AG08395 (cell line): ENCODE data around the gene TUBB2A.
"Not testable (repeated sequence)": the region's sequence is repeated elsewhere in the genome, so short reads cannot be mapped to it uniquely, and the experiment has no call there.

ENCODE experiments used
- DNase-seq: peaks from one replicate; pipeline ENCODE4 v3.0.0; 2012; ENCODE audit warnings: mixed read lengths, low spot score

TUBB2A gene

DNA sequence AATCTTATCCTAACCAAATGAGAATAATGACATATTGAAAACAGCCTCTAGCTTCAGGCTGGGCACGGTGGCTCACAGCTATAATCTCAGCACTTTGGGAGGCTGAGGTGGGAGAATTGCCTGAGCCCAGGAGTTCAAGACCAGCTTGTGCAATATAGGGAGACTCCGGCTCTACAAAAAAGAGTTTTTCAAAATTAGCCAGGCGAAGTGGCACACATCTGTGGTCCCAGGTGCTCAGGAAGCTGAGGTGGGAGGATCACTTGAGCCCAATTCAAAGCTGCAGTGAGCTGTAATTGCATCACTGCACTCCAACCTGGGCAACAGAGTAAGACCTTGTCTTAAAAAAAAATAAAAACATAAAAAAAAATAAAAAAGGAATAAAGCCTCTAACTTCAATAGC lies 4.7 kb downstream of the TUBB2A start:
- DNase-seq = no peak

DNA sequence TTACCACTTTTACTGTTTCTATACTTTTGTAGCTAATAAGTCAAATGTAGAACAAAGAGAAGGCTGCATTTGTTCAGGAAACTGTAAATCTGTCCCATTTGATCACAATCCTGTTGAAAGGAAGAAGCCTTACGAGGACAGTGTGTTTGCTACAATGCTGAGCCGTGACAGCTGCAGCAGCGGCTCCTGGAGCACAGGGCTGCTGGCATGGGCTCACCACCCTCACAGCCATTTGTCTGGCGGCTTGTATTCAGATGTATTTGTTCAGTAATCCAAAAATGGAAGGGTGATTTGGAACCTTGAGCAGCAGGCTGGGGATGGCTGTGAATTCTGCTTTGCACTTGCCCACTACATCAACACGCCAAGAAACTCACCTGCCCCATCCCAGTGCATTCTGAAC lies 5.7 kb downstream of the TUBB2A start:
- no peak for DNase-seq

- no peak for DNase-seq
Observed at GRCh38 chr6:3147914-3148757, 9.2 kb downstream of the TUBB2A start.

DNA sequence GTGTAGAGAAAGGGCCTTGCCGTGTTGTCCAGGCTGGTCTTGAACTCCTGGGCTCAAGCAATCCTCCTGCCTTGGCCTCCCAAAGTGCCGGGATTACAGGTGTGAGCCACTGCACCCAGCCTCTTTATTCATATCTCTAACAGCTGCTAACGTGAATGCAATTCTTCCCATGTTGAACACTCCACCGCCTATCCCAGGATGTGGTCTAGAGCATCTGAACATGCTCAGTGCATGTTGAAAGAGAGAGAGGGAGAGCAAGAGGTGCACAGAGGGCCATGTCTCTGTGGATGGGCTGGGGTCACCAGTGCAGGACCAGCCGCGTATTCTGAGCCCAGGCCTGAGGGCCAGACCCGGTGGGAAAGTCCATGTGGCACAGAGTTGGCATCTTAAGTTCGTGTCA lies 12.8 kb downstream of the TUBB2A start:
- no peak for DNase-seq

DNA sequence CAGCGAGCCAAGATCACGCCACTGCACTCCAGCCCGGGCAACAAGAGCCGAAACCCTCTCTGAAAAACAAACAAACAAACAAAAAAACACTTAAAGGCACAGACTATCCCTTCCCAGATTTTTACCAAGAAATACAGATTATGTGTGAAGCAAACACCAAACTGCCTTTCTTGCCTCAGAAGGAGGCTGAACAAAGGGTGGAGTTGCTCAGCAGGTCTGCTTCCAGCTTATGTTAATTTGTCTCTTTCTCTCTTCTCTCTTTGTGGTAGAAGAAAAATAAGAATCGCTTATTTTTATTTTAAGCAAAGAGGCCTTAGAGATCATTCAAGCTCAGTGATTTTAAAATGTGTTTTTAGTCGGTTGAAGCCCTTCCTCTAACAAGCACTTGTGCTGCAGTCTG lies 14.2 kb downstream of the TUBB2A start:
- no peak for DNase-seq

GRCh38 chr6:3142536-3142935 lies 14.8 kb downstream of the TUBB2A start:
- no peak for DNase-seq

GRCh38 chr6:3140201-3140600 lies 17.1 kb downstream of the TUBB2A start:
- no peak for DNase-seq

DNA sequence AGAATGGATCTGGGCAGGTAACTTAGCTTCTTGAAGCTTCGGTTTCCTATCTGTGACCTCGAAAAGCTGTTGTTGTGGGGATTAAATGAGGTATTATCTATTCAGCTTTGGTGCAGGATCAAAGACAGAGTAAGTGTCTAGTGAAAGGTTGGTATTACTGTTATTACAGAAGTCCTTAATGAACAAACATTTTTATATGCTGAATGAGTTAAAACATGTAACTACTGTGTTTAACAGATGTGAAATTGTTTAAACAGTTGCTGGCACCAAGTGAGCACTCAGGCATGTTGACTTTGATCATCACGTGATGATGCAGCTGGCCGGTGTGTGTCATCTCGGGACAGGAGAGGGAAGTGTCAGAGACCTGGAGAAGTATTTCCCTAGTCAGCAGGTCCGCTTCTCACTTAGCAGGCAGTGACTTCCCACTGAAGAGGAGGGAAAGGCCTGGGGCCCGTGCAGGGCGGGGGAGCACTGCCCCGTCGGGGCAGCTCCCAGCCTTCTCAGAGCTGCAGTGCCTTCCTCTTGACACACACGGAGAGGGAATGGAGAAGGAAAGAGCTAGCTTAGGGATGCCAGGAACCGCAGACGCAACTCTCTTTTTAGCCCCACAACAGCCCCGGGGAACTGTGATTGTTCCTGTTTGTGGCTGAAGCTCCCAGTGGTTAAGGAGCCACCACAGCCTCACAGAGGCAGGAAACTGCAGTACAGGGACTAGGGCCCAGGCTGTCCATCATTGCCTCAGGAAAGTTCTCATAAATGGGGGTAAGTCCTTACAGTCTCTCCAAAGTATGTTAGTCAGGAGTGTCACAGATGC lies 18.0 kb downstream of the TUBB2A start:
- DNase-seq = peak; percentile 84

- no peak for DNase-seq
Observed at GRCh38 chr6:3138341-3138740, 19.0 kb downstream of the TUBB2A start.

- not testable (repeated sequence) for DNase-seq
Observed at GRCh38 chr6:3137873-3138272, 19.5 kb downstream of the TUBB2A start.

GRCh38 chr6:3137057-3137777 lies 20.1 kb downstream of the TUBB2A start:
- peak; percentile 20 for DNase-seq

- DNase-seq = no peak
Observed at GRCh38 chr6:3136292-3137011, 20.9 kb downstream of the TUBB2A start.

- DNase-seq = no peak
Observed at GRCh38 chr6:3135668-3136291, 21.6 kb downstream of the TUBB2A start.

- DNase-seq = no peak
Observed at GRCh38 chr6:3133515-3133914, 23.8 kb downstream of the TUBB2A start.

DNA sequence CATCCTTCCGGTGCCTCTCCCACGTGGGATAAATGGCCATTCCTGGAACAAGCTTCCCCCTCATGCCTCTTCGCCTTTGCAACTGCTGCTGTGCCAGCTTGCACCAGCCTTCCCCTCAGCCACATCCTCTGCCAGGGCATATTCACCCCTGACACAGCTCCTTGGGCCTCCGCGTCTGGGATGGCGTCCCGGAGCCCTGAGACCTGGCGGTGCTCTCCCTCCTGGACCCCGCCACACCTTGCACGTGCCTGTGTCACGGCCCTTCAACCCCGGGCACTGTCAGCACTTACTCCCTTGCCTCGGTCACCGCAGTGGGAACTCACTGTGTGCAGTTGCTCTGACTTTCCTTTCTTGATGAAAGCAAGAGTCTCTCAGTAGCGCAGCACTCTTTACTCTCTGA lies 25.6 kb downstream of the TUBB2A start:
- DNase-seq = no peak

DNA sequence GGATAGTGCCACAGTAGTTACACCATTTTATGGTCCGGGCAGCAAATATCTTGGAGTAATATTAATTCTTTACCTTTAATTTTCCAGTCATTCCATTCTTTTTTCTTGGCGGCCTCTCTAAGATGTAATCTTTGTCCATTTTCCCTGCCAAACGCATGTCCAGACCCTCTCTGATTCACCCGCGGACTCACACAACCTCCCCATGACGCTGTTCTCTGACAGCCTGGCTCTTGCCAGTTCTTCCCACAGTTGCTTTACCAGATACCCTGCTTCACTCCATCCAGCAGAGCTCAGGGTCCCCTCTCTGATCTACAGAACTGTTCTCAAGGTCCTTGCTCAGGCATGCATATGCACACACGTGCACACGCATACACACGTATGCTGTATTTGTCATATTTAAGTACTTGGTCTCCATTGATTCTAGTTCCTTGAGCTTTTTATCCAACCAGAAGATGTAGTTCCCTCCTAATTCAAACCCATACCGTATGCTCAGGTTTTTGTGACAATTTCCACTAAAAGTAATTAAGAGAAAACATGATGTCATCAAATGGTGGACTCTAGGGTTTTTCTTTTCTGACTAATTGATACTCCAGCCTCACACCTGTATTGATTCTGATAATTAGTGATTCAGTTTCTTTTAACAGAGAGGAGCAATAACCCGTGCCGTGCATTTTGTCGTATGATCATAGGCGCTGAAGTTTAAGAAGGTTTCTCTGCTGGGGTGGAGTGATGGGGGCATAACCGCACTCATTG lies 28.8 kb downstream of the TUBB2A start:
- DNase-seq = no peak

GRCh38 chr6:3125815-3126214 lies 31.5 kb downstream of the TUBB2A start:
- no peak for DNase-seq

- DNase-seq = no peak
Observed at GRCh38 chr6:3124667-3125066, 32.7 kb downstream of the TUBB2A start.

- DNase-seq = no peak
Observed at GRCh38 chr6:3122823-3123182, 34.5 kb downstream of the TUBB2A start.

GRCh38 chr6:3120765-3121089 lies 36.6 kb downstream of the TUBB2A start:
- no peak for DNase-seq
